ENCODE results near the gene GIMAP7.

GRCh38 chr7:150471886-150472285 lies 42.8 kb upstream of the GIMAP7 start:
- TF ChIP-seq, protein P1, sequence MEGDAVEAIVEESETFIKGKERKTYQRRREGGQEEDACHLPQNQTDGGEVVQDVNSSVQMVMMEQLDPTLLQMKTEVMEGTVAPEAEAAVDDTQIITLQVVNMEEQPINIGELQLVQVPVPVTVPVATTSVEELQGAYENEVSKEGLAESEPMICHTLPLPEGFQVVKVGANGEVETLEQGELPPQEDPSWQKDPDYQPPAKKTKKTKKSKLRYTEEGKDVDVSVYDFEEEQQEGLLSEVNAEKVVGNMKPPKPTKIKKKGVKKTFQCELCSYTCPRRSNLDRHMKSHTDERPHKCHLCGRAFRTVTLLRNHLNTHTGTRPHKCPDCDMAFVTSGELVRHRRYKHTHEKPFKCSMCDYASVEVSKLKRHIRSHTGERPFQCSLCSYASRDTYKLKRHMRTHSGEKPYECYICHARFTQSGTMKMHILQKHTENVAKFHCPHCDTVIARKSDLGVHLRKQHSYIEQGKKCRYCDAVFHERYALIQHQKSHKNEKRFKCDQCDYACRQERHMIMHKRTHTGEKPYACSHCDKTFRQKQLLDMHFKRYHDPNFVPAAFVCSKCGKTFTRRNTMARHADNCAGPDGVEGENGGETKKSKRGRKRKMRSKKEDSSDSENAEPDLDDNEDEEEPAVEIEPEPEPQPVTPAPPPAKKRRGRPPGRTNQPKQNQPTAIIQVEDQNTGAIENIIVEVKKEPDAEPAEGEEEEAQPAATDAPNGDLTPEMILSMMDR (conservative IDR thresholded peaks at IDR 0.05; ENCODE audit: low read depth, low read length), result no peak
- TF ChIP-seq EZH2 (IDR thresholded peaks at IDR 0.05; ENCODE audit: borderline replicate concordance, low read depth, low read length, poor library complexity, severe bottlenecking), result no peak
